CD4-positive, alpha-beta memory T cell (primary cell): Measurements from ENCODE around the gene DDA1. TPM values are rescaled to one million over a fixed set of nuclear protein-coding genes. Genes with fewer than 3 reads are reported as not detected.
A peak's percentile ranks its signal among the peaks of the same experiment; 100 is the strongest.

Experiments
- CTCF ChIA-PET: fragments of 350-600 bp; sonication (Branson Sonifier 250); formaldehyde crosslinking; loops from one replicate; lab custom pipeline; 2021; ENCODE audit warnings: inconsistent platforms; ENCODE audit not compliant: partially characterized antibody; lab: Charles Lee
- POLR2A ChIA-PET: fragments of 350-600 bp; sonication (Branson Sonifier 250); formaldehyde crosslinking; loops from one replicate; lab custom pipeline; 2021; ENCODE audit not compliant: partially characterized antibody; lab: Charles Lee
- DNase-seq, 5 donors: peaks; one replicate each; pipeline versions ENCODE4 v3.0.0 to v3.0.0-alpha.2; 2020 to 2022; ENCODE audit warnings: mixed read lengths in 1 of 5
- H3K27ac ChIP-seq: one replicate; pipeline ENCODE4 v1.7.0; 2013; ENCODE audit warnings: low read depth, low read length
- H3K27me3 ChIP-seq: 2 replicates; pipeline ENCODE4 v1.7.0; 2013; ENCODE audit warnings: mild to moderate bottlenecking, low read length, moderate library complexity; ENCODE audit not compliant: insufficient read depth
- H3K36me3 ChIP-seq: 2 replicates; pipeline ENCODE4 v1.7.0; 2013; ENCODE audit warnings: mild to moderate bottlenecking, low read length, moderate library complexity; ENCODE audit not compliant: insufficient read depth
- H3K4me1 ChIP-seq: 2 replicates; pipeline ENCODE4 v1.7.0; 2013; ENCODE audit warnings: mild to moderate bottlenecking, low read length, moderate library complexity; ENCODE audit not compliant: insufficient read depth
- H3K4me3 ChIP-seq, 2 donors: one replicate each; pipeline ENCODE4 v1.7.0; 2013; ENCODE audit warnings: low read length in 2 of 2, mild to moderate bottlenecking in 1 of 2
- H3K9me3 ChIP-seq, 2 donors: one replicate each; pipeline ENCODE4 v1.7.0; 2013; ENCODE audit warnings: low read length in 2 of 2, control low read depth in 1 of 2; ENCODE audit not compliant: control insufficient read depth in 1 of 2
- H3K27ac Mint-ChIP-seq, 7 donors: one replicate each; pipeline ENCODE4 v1.8.0; 2020 to 2021; ENCODE audit warnings: mixed read lengths in 7 of 7, mild to moderate bottlenecking in 6 of 7, inconsistent platforms in 3 of 7, moderate library complexity in 3 of 7
- H3K27me3 Mint-ChIP-seq, 2 donors: one replicate each; pipeline ENCODE4 v1.8.0; 2020 to 2021; ENCODE audit warnings: mixed read lengths in 2 of 2
- H3K36me3 Mint-ChIP-seq, 2 donors: one replicate each; pipeline ENCODE4 v1.8.0; 2020 to 2021; ENCODE audit warnings: mixed read lengths in 2 of 2, inconsistent platforms in 1 of 2, mild to moderate bottlenecking in 1 of 2
- H3K4me1 Mint-ChIP-seq, 4 donors: one replicate each; pipeline ENCODE4 v1.8.0; 2020 to 2021; ENCODE audit warnings: mixed read lengths in 4 of 4, mild to moderate bottlenecking in 1 of 4
- H3K4me3 Mint-ChIP-seq, 8 donors: one replicate each; pipeline ENCODE4 v1.8.0; 2020 to 2021; ENCODE audit warnings: mixed read lengths in 8 of 8, mild to moderate bottlenecking in 7 of 8, moderate library complexity in 6 of 8, inconsistent platforms in 3 of 8
- H3K9me3 Mint-ChIP-seq, 8 donors: one replicate each; pipeline ENCODE4 v1.8.0; 2020 to 2021; ENCODE audit warnings: mixed read lengths in 8 of 8, mild to moderate bottlenecking in 5 of 8, inconsistent platforms in 3 of 8, moderate library complexity in 1 of 8
- intact Hi-C: fragments of 100-400 bp; cut with micrococcal nuclease; formaldehyde crosslinking; loops from one replicate; pipeline ENCODE4 v1.15.1; 2023
- polyA plus RNA-seq, 2 donors: library from polyadenylated mRNA; unstranded; fragments of 300-500 nt; fragmentation: Illumina TruSeq; gene quantifications; one replicate each; pipeline ENCODE4 v1.2.3, GENCODE V29; 2021
- total RNA-seq, 2 experiments: library from RNA; stranded (reverse); gene quantifications; one replicate each; pipeline ENCODE4 v1.2.3, GENCODE V29; 2021

DDA1 gene
- total and polyA plus RNA-seq, 4 experiments from 2014 or later, result 31.6 to 42.6 (median 39.5) TPM

DNA sequence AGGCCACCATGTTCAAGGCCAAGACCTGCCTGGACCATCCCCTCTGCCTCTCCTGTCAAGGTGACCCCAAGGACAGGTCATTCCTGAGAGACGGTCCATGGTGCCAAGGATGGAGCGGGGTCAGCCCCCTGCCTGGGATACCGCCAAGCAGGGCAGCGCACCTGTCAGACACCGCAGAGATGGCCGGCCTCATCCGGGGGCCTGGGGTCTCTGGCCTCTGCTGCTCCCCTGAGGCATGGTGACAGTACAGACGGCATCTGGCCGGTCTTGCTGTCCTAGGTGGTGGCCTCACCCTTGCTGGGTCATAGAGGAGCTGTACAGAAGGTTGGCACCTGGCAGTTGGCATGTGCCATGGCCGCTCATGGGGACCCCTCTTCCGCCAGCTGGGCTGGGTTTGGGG is 11.1 kb downstream of the DDA1 start:
- Mint-ChIP-seq H3K4me3 (no peak overlapping the region), H3K27me3 (no peaks in the 10 kb centered on the region), H3K4me1 (peaks cover 0 to 17% (median 4%) of the 10 kb centered on the region in 4 donors), H3K36me3 (peaks cover 17 to 28% of the 10 kb centered on the region in 2 donors), H3K9me3 (no peaks in the 10 kb centered on the region), H3K27ac (no peak overlapping the region)
- H3K27ac ChIP-seq, result no peak overlapping the region
- POLR2A ChIA-PET, result no interaction called here
- intact Hi-C loops, result no loop called here
- CTCF ChIA-PET, result no interaction called here
- peaks cover 22% of the 10 kb centered on the region for H3K36me3 ChIP-seq
- no peaks in the 10 kb centered on the region for H3K9me3 ChIP-seq
- H3K4me3 ChIP-seq, result no peak overlapping the region
- peaks cover 3% of the 10 kb centered on the region for H3K4me1 ChIP-seq
- no peaks in the 10 kb centered on the region for H3K27me3 ChIP-seq
- DNase-seq, result no peak

DNA sequence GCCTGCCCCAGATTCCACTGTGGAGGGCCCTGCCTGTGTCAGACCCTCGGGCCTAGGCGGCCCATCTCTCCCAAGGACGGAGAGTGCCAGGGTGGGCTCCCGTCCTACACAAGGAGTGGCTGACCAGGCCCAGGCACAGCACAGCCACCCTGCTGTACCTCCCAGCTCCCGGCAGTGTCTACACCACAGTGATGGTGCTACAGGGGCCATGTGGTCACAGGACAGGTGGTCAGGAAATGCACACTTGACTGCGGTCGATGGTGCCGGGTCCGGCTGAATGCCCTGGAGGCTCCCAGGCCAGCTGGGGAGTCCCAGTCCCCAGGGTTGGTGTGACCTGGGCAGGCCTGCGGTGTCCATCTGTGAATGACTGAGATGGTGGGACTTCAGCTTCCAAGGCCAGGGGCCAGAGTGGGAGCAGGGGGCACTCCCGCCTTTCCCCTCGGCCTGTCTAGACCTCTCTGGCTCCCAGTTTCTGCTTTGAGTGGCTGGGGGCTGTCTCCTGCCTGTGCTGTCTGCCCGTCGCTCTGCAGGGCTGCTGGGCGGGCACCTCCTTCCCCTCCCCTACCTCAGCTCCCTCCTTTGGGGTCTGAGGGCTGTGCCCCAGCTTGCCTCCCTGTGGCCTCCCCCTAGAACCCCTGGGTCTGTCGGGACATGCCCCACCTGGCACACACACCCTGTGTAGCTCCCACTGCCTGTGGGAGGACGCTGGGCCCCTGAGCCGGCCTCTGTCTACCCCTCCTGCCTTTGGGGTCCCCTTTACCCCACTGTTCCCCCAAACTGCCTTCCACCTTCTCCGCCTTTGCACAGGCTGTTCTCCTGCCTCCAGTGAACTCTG is 12.5 kb downstream of the DDA1 start:
- CTCF ChIA-PET, result interaction anchor here (1.3 kb wide), 1 partner anchor 17 kb away, joined by 6 read pairs; the partner anchor contains the start of gene MRPL34

DNA sequence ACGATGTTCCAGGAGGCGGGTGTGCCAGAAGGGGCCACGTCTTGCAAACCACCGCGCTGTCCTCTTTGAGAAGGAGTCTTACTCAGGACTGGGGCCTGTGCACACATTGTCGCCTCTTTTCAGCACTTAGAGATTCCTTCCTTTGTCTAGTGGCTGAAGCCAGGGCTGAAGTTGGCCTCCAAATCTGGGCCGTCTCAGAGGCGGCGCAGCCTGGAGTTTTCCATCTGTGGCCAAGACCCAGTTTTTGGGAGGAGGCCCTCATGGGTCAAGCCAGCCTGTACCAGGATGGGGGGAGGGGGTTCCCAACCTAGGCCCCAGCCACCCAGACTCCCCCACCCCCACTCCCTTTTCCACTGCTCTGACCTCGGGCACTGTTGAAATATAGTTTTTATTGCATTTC is 13.5 kb downstream of the DDA1 start:
- H3K27me3 Mint-ChIP-seq, result no peaks in the 10 kb centered on the region
- Histone ChIP-seq H3K4me3 (no peak overlapping the region), H3K27ac (no peak overlapping the region), H3K9me3 (no peaks in the 10 kb centered on the region), H3K4me1 (peaks cover 3% of the 10 kb centered on the region), H3K27me3 (no peaks in the 10 kb centered on the region), H3K36me3 (peaks cover 16% of the 10 kb centered on the region)
- intact Hi-C loops, result no loop called here
- no peaks in the 10 kb centered on the region for H3K9me3 Mint-ChIP-seq
- POLR2A ChIA-PET, result interaction anchor here (1.4 to 3.7 kb wide), 3 partner anchors 12 to 14 kb away, joined by 4 to 10 read pairs (median 9); partner anchors contain the start of genes ANO8 and DDA1
- no peak for DNase-seq
- H3K27ac Mint-ChIP-seq, result peak overlapping the region in 3 of 7 donors; percentile 41 to 74 (median 63)
- peak overlapping the region in 2 of 8 donors; percentile 18 to 32 for H3K4me3 Mint-ChIP-seq
- CTCF ChIA-PET, result no interaction called here
- H3K4me1 Mint-ChIP-seq, result peaks cover 0 to 10% (median 4%) of the 10 kb centered on the region in 4 donors
- H3K36me3 Mint-ChIP-seq, result peaks cover 9 to 17% of the 10 kb centered on the region in 2 donors

More for the DNA sequence above, 12.5 kb downstream of the DDA1 start:
- H3K9me3 ChIP-seq, result no peaks in the 10 kb centered on the region
- intact Hi-C loops, result no loop called here
- H3K4me3 ChIP-seq, result no peak overlapping the region
- POLR2A ChIA-PET, result interaction anchor here (1.4 to 2.0 kb wide), 3 partner anchors 11 to 13 kb away, joined by 4 to 9 read pairs (median 8); partner anchors contain the start of genes ANO8 and DDA1
- H3K36me3 ChIP-seq, result peaks cover 16% of the 10 kb centered on the region
- H3K4me1 ChIP-seq, result peaks cover 3% of the 10 kb centered on the region
- H3K4me3 Mint-ChIP-seq, result no peak overlapping the region
- no peaks in the 10 kb centered on the region for H3K9me3 Mint-ChIP-seq
- peak overlapping the region in 2 of 7 donors; percentile 53 to 74 for H3K27ac Mint-ChIP-seq
- peaks cover 9 to 19% of the 10 kb centered on the region in 2 donors for H3K36me3 Mint-ChIP-seq
- H3K27me3 Mint-ChIP-seq, result no peaks in the 10 kb centered on the region
- H3K27me3 ChIP-seq, result no peaks in the 10 kb centered on the region
- no peak for DNase-seq
- H3K4me1 Mint-ChIP-seq, result peaks cover 0 to 10% (median 4%) of the 10 kb centered on the region in 4 donors
- no peak overlapping the region for H3K27ac ChIP-seq

- Histone ChIP-seq H3K9me3 (no peaks in the 10 kb centered on the region), H3K36me3 (peaks cover 16% of the 10 kb centered on the region), H3K27ac (no peak overlapping the region), H3K4me3 (no peak overlapping the region), H3K4me1 (peaks cover 3% of the 10 kb centered on the region), H3K27me3 (no peaks in the 10 kb centered on the region)
- Mint-ChIP-seq H3K36me3 (peaks cover 9 to 17% of the 10 kb centered on the region in 2 donors), H3K27ac (no peak overlapping the region), H3K4me1 (peaks cover 0 to 10% (median 4%) of the 10 kb centered on the region in 4 donors), H3K4me3 (peak overlapping the region in 5 of 8 donors; percentile 18 to 44 (median 26)), H3K27me3 (no peaks in the 10 kb centered on the region), H3K9me3 (no peaks in the 10 kb centered on the region)
- ChIA-PET CTCF (interaction anchor here (0.7 kb wide), 1 partner anchor 12 kb away, joined by 3 read pairs; no protein-coding TSS in a partner anchor), POLR2A (interaction anchor here (1.3 to 3.7 kb wide), 4 partner anchors 10 to 14 kb away, joined by 3 to 10 read pairs (median 4); partner anchors contain the start of genes ANO8 and DDA1)
- no peak for DNase-seq
- intact Hi-C loops, result no loop called here
Observed at GRCh38 chr19:17323300-17323963, 14.1 kb downstream of the DDA1 start.

DNA sequence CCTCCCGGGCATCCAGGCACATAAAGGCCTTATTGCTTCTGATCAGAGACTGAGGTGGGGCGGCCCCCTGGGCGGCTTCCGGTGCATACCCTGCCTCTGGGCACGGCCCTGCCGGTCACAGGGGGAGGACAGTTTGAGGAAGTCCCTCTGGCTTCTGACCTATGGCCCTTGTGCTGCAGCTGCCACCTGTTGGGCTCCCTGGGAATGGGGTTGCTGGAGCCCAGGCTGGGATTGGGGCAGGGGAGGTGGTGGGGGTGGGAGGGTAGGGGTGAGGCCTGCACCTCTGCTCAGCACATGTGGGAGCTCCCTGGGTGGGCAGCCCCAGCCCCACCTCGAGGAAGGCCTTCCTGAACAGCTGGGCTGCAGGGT is 14.6 kb downstream of the DDA1 start:
- intact Hi-C loops, result no loop called here
- Mint-ChIP-seq H3K9me3 (no peaks in the 10 kb centered on the region), H3K27ac (no peak overlapping the region), H3K36me3 (peaks cover 9 to 17% of the 10 kb centered on the region in 2 donors), H3K27me3 (no peaks in the 10 kb centered on the region), H3K4me3 (no peak overlapping the region), H3K4me1 (peaks cover 0 to 10% (median 4%) of the 10 kb centered on the region in 4 donors)
- no peak for DNase-seq
- CTCF ChIA-PET, result no interaction called here
- Histone ChIP-seq H3K27me3 (no peaks in the 10 kb centered on the region), H3K27ac (no peak overlapping the region), H3K9me3 (no peaks in the 10 kb centered on the region), H3K4me1 (peaks cover 4% of the 10 kb centered on the region), H3K36me3 (peaks cover 16% of the 10 kb centered on the region), H3K4me3 (no peak overlapping the region)
- POLR2A ChIA-PET, result interaction anchor here (1.3 to 3.7 kb wide), 3 partner anchors 9 to 15 kb away, joined by 3 to 10 read pairs (median 4); partner anchors contain the start of gene DDA1

GRCh38 chr19:17324357-17325114 is 15.2 kb downstream of the DDA1 start:
- peaks cover 12% of the 10 kb centered on the region for H3K36me3 ChIP-seq
- no peaks in the 10 kb centered on the region for H3K27me3 ChIP-seq
- CTCF ChIA-PET, result no interaction called here
- H3K27ac Mint-ChIP-seq, result no peak overlapping the region
- no peaks in the 10 kb centered on the region for H3K27me3 Mint-ChIP-seq
- intact Hi-C loops, result no loop called here
- no peak for DNase-seq
- H3K4me3 ChIP-seq, result no peak overlapping the region
- peaks cover 9% of the 10 kb centered on the region for H3K4me1 ChIP-seq
- peaks cover 0 to 14% (median 5%) of the 10 kb centered on the region in 4 donors for H3K4me1 Mint-ChIP-seq
- H3K9me3 Mint-ChIP-seq, result no peaks in the 10 kb centered on the region
- no peak overlapping the region for H3K27ac ChIP-seq
- H3K4me3 Mint-ChIP-seq, result no peak overlapping the region
- POLR2A ChIA-PET, result interaction anchor here (1.3 to 3.7 kb wide), 3 partner anchors 9 to 15 kb away, joined by 3 to 10 read pairs (median 4); partner anchors contain the start of gene DDA1
- H3K9me3 ChIP-seq, result no peaks in the 10 kb centered on the region
- peaks cover 9 to 14% of the 10 kb centered on the region in 2 donors for H3K36me3 Mint-ChIP-seq
